ENCODE measurements around the gene ADGRF4. TPM values are rescaled to one million over a fixed set of nuclear protein-coding genes. Genes with fewer than 3 reads are reported as not detected.

ADGRF4 gene
- total RNA-seq = not detected in 2 replicates

- intact Hi-C loops (cut with micrococcal nuclease) = no loop called here
Measured at GRCh38 chr6:47698342-47698787, at the start of gene ADGRF4. ADGRF4 (plus strand) TSS chr6:47698580; CDS start chr6:47707246, 8,666 bp downstream.

GRCh38 chr6:47650553-47651432 is 47.6 kb upstream of the ADGRF4 start:
- intact Hi-C loops (cut with micrococcal nuclease) = no loop called here

- intact Hi-C loops (cut with micrococcal nuclease) = no loop called here
Measured at GRCh38 chr6:47651505-47651944, 46.9 kb upstream of the ADGRF4 start.

GRCh38 chr6:47653706-47654105 is 44.7 kb upstream of the ADGRF4 start:
- intact Hi-C loops (cut with micrococcal nuclease) = no loop called here

- intact Hi-C loops (cut with micrococcal nuclease) = no loop called here
Measured at GRCh38 chr6:47654255-47654654, 44.1 kb upstream of the ADGRF4 start.

- intact Hi-C loops (cut with micrococcal nuclease) = no loop called here
Measured at GRCh38 chr6:47655719-47656595, 42.4 kb upstream of the ADGRF4 start.

- intact Hi-C loops (cut with micrococcal nuclease) = no loop called here
Measured at GRCh38 chr6:47661960-47662359, 36.4 kb upstream of the ADGRF4 start.

- intact Hi-C loops (cut with micrococcal nuclease) = no loop called here
Measured at GRCh38 chr6:47663462-47664216, 34.7 kb upstream of the ADGRF4 start.

- intact Hi-C loops (cut with micrococcal nuclease) = no loop called here
Measured at GRCh38 chr6:47665112-47665511, 33.3 kb upstream of the ADGRF4 start.

- intact Hi-C loops (cut with micrococcal nuclease) = no loop called here
Measured at GRCh38 chr6:47669684-47670513, 28.5 kb upstream of the ADGRF4 start.

GRCh38 chr6:47670851-47671250 is 27.5 kb upstream of the ADGRF4 start:
- intact Hi-C loops (cut with micrococcal nuclease) = no loop called here

- intact Hi-C loops (cut with micrococcal nuclease) = no loop called here
Measured at GRCh38 chr6:47671777-47672176, 26.6 kb upstream of the ADGRF4 start.

GRCh38 chr6:47672816-47673215 is 25.6 kb upstream of the ADGRF4 start:
- intact Hi-C loops (cut with micrococcal nuclease) = no loop called here

- intact Hi-C loops (cut with micrococcal nuclease) = no loop called here
Measured at GRCh38 chr6:47674673-47675072, 23.7 kb upstream of the ADGRF4 start.

GRCh38 chr6:47677381-47678100 is 20.8 kb upstream of the ADGRF4 start:
- intact Hi-C loops (cut with micrococcal nuclease) = no loop called here

GRCh38 chr6:47678739-47679138 is 19.6 kb upstream of the ADGRF4 start:
- intact Hi-C loops (cut with micrococcal nuclease) = no loop called here

- intact Hi-C loops (cut with micrococcal nuclease) = no loop called here
Measured at GRCh38 chr6:47679322-47679906, 19.0 kb upstream of the ADGRF4 start.

GRCh38 chr6:47680051-47680450 is 18.3 kb upstream of the ADGRF4 start:
- intact Hi-C loops (cut with micrococcal nuclease) = no loop called here

GRCh38 chr6:47680724-47681123 is 17.7 kb upstream of the ADGRF4 start:
- intact Hi-C loops (cut with micrococcal nuclease) = no loop called here
